AG09319 (cell line): Measurements from ENCODE around the gene FBXO10.

ENCODE experiments used
- DNase-seq: peaks from one replicate; pipeline ENCODE4 v3.0.0-alpha.2; 2010; ENCODE audit warnings: low read depth; ENCODE audit errors: extremely low read depth
- TF ChIP-seq, protein P1 (sequence below): IDR thresholded peaks from 2 replicates; pipeline ENCODE4 v1.5.1; 2011; ENCODE audit warnings: low read depth, mild to moderate bottlenecking, inconsistent platforms, low read length, moderate library complexity

Gene FBXO10

DNA sequence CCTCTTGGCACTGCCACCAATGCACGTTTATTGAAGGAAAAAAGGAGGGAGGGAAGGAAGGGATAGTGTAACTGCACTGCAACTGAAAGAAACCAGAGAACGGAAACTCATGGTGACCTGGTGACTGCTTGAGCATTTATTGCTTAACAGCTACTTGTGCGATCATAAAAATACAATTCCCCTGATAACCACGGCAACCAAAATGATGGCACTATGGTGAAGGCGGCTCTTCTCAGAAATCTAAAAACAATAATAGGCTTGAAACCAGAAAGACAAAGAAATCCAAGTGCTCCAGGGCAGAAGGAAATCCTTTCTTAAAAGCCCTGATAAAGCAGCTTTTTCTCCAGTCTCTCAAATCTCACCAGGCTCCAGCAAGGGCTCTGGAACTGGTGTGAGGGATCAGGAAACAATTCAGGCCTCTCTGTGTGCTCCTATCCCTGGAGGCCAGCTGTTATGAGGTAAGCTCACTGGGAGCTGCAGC lies 1.9 kb downstream of the FBXO10 start:
- TF ChIP-seq, protein P1, sequence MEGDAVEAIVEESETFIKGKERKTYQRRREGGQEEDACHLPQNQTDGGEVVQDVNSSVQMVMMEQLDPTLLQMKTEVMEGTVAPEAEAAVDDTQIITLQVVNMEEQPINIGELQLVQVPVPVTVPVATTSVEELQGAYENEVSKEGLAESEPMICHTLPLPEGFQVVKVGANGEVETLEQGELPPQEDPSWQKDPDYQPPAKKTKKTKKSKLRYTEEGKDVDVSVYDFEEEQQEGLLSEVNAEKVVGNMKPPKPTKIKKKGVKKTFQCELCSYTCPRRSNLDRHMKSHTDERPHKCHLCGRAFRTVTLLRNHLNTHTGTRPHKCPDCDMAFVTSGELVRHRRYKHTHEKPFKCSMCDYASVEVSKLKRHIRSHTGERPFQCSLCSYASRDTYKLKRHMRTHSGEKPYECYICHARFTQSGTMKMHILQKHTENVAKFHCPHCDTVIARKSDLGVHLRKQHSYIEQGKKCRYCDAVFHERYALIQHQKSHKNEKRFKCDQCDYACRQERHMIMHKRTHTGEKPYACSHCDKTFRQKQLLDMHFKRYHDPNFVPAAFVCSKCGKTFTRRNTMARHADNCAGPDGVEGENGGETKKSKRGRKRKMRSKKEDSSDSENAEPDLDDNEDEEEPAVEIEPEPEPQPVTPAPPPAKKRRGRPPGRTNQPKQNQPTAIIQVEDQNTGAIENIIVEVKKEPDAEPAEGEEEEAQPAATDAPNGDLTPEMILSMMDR = no peak
- no peak for DNase-seq

DNA sequence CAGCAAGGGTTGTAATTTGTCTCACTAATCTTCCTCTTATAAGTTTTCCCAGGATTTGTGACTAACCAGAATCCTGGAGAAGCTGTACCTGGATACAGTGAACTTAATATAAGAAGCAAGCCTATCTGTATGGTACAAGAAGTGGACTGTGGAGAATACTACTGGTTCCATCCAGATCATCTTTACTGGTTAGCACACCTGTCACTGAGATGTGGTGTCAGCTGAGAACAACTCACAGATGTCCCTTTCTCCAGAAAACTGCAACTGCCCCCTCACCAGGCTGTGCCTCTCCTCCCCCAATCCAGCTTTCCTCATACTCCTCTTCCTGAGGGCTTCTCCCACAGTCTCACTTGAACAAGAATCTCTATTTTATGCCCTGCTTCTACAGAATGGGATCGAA lies 4.9 kb downstream of the FBXO10 start:
- no peak for DNase-seq
- TF ChIP-seq, protein P1 = no peak

DNA sequence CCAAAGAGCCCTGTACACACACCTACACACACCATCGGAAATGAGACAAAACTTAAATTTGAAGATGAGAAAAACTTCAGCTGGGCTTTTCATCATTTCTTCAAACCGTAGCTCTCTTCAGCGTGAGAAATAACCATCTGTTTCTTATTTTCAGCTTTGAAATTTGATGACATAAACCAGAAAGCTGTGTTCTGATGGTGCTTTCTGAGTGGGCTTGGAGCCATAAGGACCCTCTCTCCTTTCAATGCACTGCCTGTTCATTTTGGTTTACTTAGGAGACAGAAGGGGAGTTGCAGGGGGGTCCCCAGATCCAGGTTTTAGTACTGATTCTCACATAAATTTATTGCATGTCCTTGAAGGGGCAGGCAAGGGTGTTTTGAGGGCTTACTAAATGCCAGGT lies 9.5 kb downstream of the FBXO10 start:
- DNase-seq = no peak

DNA sequence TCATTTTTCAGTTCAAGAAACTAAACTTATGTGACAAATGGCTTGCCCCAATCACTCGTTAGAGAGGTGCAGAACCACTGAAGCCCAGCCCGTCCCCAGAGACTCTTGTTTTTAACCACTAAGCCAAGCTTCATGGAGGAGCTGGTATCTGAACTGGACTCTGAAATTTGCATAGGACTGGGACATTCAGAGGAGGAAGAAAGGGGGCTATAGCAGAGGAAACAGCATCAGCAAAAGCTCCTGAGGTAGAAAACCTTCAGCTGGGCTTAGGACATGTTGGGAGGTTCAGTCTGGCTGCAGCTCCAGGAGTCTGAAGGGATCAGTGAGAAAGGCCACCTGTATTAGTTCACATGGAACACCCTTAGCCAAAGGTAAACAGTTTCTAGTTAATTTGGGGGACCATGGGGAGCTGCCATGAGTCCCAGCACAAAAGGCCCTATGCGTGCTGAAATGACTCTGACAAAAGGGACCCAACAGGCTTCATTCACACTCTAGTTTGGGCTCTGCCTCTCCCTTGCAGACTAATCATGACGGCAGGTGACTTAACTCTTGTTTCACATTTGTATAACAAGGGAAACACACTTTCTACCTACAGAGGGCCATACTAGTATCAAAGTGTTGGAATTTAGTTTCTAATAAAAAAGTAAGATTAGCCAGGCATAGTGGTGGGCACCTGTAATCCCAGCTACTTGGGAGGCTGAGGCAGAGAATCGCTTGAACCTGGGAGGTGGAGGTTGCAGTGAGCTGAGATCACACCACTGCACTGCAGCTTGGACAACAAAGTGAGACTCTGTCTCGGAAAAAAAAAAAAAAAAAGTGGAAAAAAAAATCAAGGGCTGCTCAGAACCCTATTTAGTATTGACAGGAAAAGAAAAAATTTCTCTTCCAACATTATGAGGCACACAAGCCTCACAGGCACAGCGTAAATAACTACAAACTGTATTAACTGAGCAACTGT lies 10.2 kb downstream of the FBXO10 start:
- DNase-seq = no peak
- TF ChIP-seq, protein P1 = no peak

More for the DNA sequence above, 9.5 kb downstream of the FBXO10 start:
- TF ChIP-seq, protein P1 = no peak

DNA sequence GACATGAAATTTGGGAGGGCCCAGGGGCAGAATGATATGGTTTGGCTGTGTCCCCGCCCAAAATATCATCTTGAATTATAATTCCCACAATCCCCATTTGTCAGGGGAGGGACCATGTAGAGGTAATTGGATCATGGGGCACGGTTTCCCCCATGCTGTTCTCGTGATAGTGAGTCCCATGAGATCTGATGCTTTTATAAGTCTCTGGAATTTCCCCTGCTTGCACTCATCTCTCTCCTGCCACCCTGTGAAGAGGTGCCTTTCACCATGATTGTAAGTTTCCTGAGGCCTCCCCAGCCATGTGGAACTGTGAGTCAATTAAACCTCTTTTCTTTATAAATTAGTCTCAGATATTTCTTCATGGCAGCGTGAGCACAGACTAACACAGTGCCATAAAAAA lies 11.3 kb downstream of the FBXO10 start:
- TF ChIP-seq, protein P1 = no peak

DNA sequence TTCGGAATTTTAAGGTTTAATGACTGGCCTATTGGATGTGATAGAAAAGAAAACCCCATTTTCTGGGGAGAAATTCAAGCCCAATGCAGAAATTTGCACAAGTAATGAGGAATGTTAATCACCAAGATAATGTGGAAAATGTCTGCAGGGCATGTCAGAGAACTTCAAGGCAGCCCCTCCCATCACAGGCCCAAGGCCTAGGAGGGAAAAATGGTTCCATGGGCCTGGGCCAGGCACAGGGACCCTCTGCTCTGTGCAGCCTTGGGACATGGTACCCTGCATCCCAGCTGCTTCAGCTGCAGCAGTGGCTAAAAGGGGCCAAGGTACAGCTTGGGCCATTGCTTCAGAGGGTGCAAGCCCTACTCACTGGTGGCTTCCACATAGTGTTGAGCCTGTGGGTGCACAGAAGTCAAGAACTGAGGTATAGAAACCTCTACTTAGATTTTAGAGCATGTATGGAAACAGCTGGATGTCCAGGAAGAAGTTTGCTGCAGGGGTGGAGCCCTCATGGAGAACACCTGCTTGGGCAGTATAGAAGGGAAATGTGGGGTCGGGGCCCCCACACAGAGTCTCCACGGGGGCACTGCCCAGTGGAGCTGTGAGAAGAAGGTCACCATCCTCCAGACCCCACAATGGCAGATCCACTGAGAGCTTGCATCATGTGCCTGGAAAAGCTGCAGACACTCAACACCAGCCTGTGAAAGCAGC lies 12.2 kb downstream of the FBXO10 start:
- DNase-seq = no peak
- TF ChIP-seq, protein P1 = no peak

More for the DNA sequence above, 11.3 kb downstream of the FBXO10 start:
- DNase-seq = no peak

DNA sequence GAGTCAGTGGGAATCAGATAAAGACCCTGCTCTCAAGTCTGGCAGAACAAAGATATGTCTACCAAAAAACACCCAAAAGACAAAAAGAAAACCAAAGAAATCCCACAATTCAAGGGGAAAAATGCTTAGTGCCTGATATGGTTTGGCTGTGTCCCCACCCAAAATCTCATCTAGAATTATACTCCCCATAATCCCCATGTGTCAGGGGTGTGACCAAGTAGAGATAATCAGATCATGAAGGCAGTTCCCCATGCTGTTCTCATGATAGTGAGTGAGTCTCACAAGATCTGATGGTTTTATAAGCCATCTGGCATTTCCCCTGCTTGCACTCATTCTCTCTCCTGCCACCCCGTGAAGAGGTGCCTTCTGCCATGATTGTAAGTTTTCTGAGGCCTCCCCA lies 13.4 kb downstream of the FBXO10 start:
- TF ChIP-seq, protein P1 = no peak
- DNase-seq = no peak
